ENCODE results near the gene DNAJC7.

- TF ChIP-seq CTCF (conservative IDR thresholded peaks at IDR 0.05; ENCODE audit: low read depth, low read length) (no peak), EZH2 (IDR thresholded peaks at IDR 0.05; ENCODE audit: borderline replicate concordance, low read depth, low read length, poor library complexity, severe bottlenecking) (no peak)
Measured at GRCh38 chr17:41939044-41939692, 78.1 kb downstream of the DNAJC7 start.

Measured in A673 (cell line).